NCI-H146 treated with DMSO at 0.1 percent for 48 hours (cell line): ENCODE results near the gene MED15.
"Not testable (repeated sequence)": the region's sequence is repeated elsewhere in the genome, so short reads cannot be mapped to it uniquely, and the experiment has no call there.

Source experiments
- DNase-seq: peaks from one replicate; lab custom pipeline; 2025; ENCODE audit not compliant: unreplicated experiment; lab: John Stamatoyannopoulos, UW

Gene MED15

DNA sequence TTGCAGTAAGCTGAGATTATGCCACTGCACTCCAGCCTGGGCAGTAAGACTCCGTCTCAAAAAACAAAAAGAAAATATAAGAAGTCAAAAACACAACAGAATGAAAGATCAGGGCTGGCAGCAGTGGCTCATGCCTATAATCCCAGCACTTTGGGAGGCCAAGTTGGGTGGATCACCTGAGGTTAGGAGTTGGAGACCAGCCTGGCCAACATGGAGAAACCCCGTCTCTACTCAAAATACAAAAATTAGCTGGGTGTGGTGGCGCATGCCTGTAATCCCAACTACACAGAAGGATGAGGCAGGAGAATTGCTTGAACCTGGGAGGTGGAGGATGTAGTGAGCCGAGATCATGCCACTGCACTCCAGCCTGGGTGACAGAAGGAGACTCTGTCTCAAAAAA is 87.1 kb downstream of the MED15 start:
- not testable (repeated sequence) for DNase-seq

DNA sequence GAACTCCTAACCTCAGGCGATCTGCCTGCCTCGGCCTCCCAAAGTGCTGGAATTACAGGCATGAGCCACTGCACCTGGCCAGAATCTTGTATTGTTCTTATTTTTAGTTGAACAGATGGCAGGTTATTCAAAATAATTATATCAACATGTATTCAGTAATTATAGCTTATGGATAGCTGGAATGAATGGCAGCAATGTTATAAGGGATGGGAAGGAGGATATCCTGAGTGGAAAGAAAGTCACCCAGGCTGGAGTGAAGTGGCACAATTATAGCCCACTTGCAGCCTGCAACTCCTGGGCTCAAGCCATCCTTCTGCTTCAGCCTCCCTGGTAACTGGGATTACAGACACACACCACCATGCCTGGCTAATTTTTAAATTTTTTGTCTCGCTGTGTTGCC is 88.1 kb downstream of the MED15 start:
- no peak for DNase-seq

DNA sequence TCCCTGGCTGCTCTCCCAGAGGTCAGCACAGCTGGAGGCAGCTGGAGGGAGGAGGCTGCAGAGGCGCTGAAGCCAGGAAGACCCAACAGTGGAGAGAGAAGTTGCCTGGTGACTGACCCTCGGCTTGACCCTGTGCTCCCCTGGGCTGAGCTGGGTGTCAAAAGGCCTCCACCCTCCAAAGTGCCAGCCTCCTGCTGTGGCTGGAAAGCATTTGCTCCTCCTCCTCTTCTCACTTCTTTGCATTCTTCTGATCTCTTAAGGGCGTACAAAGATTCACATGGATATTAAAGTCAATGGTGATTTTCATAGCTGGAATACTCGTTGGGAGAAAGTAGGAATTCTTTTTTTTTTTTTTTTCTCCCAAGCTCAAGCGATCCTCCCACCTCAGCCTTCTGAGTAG is 91.7 kb downstream of the MED15 start:
- DNase-seq, result no peak

DNA sequence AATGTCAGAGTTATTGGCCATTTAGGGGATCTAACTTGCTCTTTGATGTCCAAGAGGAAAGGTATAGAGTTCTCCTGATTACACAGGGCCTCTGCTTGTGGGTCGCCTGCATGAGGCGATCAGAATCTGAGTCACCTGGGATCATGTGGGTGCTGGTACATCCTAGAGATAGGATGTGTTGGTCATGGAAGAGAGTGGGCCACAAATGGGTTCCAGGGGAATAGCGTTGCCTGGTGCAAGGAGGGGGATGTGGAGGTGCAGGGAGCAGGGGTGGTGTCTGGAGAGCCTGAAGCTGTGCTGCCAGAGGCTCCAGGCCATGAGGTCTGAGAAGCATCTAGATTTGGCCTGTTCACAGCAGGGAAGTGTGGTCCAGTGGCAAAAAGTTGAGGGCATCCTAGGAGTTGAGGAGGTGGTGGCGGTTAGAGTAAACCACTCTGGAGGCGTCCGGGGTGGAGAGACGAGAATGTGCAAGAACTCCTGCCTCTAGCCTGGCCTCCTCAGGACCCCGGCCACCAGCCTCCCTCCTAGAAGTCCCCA is 92.8 kb downstream of the MED15 start:
- no peak for DNase-seq

DNA sequence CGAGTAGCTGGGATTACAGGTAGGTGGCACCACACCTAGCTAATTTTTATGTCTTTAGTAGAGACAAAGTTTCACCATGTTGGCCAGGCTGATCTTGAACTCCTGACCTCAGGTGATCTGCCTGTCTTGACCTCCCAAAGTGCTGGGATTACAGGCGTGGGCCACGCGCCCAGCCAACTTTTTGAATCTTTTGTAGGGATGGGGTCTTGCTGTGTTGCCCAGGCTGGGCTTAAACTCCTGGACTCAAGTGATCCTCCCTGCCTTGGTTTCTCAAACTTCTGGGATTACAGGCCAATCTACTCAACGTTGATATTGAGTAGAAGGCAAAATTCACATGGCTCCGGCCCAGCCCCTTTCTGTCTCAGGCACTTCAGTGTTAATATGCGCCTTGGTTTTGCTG is 93.9 kb downstream of the MED15 start:
- no peak for DNase-seq

DNA sequence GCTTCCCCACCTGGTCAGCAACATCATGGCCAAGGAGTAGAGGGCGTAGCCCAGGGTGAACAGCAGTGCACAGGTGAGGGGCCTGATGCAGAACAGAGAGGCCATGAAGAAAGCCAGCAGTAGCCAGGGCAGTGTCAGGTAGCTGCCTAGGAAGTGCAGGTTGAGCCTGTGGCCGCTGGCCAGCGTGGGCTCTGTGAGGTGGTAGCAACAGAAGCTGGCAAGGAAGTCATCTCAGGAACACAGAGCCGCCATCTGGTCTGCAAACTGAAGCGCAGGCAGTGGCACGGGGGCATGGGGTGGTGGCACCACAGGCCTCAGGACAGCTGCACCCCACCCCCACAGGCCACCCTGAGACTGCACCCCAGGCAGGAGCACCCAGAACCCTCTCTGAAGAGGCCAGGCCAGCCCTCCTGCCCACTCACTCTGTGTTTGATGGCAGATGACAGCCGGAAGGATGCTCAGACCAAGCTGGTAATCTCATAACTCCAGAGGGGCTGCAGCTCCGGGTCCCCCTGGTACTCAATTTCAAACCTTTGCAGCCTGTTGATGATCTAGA is 95.3 kb downstream of the MED15 start:
- no peak for DNase-seq

DNA sequence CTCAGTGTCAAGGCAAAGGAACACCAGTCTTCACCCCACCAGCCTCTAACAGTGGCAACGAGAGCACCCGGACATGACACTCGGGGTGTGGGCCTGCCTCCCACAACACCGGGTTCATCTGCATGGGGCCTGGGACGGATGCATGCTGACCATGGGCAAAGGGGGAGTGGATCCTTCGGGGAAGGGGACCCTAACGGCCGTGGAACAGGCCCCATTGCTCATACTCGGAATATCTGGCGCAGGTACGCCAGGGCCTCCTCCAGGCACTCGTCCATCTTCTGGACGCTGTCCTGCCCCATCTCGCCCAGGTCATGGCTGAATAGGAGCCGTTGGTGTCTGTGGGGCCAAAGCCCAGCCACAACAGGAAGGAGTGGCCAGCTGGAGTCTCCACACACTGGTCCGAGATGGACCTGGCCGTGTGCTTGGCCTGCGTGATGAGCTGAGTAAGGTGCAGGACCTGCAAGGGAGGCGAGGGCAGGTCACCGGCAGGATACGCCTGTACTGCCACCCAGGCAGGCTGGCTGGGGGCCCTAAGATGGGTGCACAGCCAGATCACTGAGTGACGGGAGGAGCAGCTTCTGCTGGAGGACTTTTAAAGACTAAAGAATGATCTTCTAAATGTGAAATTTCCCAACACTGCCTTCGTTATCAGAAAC is 96.8 kb downstream of the MED15 start:
- no peak for DNase-seq

DNA sequence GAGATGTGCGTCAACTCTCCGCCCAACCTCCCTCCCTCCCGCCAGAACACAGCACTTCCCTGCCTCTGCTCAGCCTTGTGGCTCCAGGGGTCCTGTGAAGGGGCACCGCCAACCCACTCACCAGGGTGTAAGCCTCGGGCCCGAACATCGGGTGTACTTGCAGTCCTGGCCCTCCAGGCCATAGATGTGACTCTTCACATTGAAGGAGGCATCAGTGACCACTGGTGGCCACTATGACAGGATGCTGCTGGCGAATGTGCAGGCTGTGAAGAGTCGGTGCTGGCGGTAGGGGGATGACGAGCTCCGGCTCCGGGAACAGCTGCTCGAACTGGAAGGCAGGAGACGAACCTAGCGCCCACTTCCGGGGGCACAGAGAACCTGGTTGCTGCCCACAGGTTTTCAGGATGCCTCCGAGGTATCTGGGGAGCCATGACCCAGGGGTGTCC is 97.4 kb downstream of the MED15 start:
- DNase-seq, result no peak

DNA sequence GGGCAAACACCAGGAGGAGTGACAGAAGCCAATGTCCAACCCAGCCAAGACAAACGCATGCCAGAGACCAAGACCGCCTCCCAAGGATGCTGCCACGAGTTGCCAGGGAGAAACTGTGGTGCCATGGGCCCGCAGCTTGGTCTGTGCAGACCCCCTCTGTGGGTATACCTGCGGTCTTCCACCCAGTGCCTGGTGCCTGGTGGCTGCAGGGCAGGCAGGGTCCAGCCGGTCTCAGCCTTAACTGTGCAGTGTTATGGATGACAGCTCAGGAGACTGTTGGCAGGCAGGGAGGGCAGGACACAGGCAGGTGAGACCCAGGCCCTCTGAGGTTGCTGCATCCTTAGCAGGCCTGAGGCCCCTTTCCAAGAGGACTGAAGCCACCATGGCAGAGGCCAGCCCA is 97.9 kb downstream of the MED15 start:
- DNase-seq, result no peak

DNA sequence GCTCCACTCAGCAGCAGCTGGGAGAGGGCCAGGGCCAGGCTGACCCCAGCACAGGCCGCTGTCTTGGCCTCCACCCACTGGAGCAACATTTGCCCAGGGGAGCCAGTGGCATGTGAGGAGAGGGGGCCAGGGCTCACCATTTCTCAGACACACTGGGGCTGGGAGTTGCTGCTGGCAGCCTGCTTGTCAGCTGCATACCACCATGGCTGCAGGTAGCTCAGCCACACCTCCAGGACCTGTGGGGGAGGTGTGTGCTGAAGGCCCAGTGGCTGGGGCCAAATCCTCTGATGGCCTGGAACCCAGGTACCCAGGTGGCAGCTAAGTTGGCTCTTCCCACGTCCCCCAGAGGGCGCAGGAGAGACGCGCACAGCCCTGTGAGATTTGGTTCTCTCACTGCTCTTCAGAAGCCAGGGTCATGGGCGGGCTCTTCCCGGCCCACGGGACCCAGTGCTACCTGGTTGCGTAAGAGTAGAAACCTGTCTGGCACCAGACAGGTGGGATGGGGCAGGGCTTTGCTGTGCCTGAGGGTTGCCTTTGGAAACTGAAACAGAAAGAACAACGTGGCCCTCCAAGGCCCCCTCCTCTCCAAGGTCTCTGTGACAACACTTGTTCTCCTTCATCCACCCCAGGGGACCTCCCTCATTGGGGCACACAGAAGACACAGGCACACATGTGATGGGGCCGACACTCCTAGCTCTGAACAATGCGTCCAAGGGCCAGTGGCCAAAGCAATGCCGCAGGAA is 98.8 kb downstream of the MED15 start:
- DNase-seq, result peak; percentile 33

DNA sequence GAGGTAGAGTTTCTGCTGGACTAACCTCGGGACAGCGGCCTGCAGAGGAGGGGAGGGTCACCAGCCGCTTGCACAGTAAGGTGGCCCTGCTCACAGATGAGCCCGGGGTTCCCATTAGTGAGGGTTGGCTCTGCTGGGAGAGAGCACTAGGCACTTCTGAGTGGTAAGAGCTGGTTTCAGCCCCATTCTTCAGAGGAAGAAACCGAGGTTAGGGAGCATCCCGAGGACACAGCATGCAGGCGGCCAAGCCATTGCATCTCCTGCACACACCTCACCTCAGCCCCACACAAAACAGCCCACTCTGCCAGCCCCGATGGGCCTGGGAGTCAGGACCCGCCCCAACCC is 99.3 kb downstream of the MED15 start:
- DNase-seq, result no peak

DNA sequence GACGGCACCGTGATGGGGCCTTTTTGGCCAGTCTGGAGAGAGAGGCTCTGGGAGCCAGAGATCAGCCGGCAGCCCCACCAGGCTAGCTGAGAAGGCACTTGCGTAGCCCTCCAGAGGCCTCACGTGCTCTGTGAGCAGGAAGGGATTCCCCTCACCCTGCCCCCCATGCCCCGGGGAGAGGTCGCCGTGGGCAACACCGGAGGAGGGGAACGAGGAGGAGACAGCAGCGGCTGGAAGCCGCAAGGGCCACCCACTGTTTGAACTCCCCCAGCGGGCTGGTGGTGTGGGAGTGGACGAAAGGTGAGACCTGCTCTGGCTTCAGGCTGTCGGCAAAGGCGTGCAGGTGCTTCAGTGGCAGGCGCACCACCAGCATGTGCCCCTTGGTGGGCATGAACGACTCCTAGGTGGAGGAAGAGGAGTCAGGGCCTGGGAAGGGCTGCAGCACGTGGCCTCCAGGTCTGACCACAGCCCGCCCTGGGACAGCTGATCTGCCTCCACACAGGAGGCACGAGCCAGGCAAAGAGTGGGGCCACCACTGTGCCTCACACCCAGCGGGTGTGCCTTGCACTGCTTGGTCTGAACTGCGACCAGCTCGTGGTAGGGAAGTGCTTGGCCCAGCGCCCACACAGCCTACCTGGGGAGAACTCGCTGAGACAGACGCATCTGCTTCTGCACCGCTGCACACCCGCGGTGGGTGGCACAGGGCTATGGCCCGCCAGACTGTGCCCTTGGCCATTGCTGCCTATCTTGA is 99.9 kb downstream of the MED15 start:
- no peak for DNase-seq

DNA sequence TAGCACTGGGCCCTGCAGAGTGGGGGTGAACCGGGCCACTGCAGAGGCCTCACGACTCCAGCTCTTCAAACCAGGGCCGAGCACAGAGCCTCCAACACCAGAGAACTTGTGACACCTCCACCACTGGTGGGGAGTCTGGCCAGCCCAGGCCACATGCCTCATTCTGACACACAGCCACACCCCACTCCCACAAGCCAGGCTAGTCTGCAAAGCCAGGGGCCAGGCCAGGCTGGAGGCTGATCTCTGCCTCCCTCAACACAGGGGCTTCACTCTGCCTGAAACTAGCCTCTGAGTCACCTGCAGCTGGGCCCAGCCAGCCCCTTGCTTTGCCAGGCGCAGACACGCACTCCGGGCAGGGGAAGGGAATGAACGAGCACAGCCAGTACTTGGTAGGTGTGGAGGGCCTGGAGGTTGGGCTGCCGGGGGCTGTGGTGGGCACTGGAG is 102.9 kb downstream of the MED15 start:
- DNase-seq, result no peak

DNA sequence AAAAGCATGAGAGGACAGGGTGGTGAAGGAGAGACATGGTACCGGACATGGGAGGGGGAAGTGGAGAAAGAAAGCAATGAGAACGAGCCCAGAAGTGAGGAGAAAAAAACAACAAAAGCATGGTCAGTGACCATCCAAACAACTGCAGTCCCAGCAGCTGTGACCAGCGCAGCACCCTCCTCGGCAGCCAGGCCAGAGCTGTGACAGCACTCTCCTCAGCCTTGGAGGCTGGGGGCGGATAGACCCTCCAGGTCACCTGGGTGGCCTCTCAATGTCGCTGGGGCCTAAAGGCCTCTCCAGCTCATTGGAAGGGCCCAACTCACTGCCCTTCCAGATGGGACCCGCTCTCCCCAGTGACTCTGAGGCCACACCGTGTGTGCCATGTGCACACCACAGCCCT is 103.3 kb downstream of the MED15 start:
- no peak for DNase-seq

DNA sequence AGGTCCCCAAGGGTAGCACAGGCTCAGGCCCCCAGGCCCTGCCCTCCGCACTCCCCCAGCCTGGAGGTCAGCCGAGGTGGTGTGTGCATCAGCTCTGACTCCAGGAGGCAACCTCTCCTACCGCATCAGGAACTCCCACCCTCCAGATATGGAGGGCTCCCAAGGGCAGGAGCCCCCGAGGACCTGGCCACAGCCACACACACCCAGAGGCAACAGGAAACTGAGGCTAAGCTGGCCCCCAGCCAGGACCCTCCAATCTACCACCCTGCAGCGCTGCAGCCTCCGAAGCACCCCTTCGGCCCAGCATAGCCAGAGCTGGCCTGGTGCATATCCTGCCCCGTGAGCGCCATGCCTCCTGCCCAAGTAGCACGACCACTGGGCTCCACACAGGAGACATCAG is 104.0 kb downstream of the MED15 start:
- DNase-seq, result no peak

DNA sequence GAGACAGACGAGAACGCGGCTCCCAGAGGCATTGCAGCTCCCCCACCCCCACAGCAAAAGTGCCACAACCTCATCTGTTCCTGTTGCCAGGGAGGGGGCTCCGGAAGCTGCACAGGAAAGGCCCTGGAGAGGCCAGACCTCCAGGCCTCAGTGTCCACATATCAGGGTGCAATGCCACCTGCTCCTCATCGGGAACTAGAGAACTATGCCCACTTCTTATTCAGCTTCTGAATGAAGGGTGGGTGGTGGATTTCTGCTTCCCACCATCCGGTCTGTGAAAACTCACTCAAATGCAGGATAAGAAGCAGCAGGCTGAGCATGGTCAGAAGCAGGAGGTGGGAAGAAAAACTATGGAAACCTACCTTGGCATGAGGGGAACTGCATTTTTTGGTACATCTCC is 105.9 kb downstream of the MED15 start:
- DNase-seq, result no peak

DNA sequence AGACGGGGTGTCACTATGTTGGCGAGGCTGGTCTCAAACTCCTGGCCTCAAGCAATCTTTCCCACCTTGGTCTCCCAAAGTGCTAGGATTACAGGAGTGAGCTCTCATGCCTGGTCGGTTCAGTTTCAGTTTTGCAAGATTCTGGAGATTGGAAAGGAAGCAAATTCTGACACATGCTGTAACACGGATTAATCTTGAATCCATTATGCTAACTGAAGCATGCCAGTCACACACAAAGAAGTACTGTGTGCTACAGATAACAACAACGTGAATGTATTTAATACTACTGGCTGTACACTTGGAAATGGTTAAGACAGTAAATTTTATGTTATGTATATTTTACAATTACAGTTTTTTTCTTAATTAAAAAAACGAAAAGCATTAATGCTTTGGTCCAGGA is 107.6 kb downstream of the MED15 start:
- no peak for DNase-seq

DNA sequence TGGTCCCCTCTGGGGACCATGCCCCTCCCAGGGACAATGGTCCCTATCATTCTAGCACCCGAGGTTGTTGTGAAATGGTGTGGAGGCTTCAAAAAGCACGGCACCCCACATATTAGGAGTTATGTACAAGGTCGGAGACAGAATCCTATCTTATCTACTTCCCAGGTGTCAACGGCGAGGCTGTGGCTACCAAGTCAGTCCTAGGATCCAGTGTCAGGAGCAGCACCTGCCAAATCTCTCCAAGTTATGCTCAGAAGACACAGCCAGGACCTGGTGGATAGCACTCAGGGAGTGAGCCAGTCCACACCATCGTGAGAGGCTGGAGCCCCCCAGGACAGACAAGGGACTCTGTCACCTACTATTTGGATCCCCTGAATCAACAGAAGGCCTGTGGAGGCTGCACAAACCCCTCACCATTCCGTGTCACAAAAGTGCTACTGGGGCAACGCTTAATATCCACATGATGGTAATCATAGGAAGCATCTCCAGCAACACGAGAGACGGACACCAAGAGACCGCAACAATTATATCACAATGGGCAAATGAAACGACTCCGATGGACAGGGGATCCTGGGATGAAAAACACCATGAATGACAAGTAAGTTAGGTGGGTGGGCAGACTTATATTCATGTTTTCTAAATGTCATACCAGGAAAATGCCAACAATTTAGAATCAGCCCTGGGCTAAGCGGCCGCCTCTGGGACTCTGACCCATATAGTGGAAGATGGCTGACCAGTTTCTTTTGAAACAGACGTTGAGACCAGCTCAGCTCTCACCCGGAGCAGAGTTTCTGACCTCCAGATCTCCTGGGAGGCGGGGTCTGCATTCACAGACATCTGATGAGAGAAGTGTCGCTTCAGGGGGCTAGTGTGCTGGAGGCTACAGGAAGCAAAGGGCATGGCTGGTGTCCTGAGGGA is 108.4 kb downstream of the MED15 start:
- DNase-seq, result no peak

DNA sequence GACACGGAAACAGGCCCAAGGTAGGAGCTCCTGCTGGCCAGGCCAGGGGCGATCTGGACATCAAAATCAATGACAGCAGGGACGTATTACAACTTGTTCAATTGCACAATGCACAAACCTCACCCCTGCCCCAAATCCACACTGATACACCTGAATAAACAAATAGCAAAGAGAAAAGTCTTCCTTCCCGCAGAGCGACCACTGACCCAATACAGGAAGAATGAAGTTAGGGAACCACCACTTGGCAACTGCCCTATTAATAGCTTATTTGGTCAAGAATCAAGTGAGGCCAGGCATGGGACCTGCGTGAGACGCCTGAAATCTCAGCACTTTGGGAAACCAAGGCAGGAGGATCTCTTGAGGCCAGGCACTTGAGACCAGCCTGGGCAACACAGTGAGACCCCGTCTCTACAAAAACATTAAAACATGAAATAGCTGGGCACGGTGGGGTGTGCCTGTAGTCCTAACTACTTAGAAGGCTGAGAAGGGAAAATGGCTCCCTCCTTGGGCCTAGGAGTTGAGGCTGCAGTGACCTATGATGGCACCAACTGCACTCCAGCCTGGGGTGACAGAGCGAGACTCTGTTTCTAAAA is 109.1 kb downstream of the MED15 start:
- DNase-seq, result no peak

DNA sequence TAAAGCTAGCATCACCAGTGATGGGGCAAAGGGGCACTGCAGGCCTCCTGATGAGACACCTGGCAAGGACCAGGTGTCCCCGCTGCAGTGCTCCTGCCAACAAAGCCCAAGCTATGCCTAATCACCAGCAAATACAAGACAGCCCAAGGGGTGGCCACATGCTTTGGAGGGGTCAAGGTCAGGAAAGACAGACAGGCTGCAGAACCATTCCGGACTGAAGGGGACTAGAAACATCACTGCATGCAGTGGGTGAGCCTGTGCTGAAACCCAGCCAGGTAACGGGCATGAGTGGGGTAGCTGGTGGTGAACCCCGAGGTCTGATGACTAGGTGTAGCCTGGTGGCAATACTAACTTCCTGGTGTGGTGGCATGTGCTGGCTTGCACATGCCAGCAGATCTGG is 111.1 kb downstream of the MED15 start:
- no peak for DNase-seq
